HG03139 (cell line): ENCODE results near the gene CTNND2.

Source experiments
- ATAC-seq: cut with Tn5 transposase; IDR thresholded peaks from one replicate; pipeline ENCODE4 v1.9.1; 2021; ENCODE audit not compliant: unreplicated experiment

The CTNND2 gene

GRCh38 chr5:11525020-11525419 lies 379.2 kb downstream of the CTNND2 start:
- no peak for ATAC-seq

GRCh38 chr5:11524188-11524587 lies 380.1 kb downstream of the CTNND2 start:
- no peak for ATAC-seq

- no peak for ATAC-seq
Measured at GRCh38 chr5:11522796-11523195, 381.4 kb downstream of the CTNND2 start.

- no peak for ATAC-seq
Measured at GRCh38 chr5:11520241-11520930, 383.9 kb downstream of the CTNND2 start.

- no peak for ATAC-seq
Measured at GRCh38 chr5:11519236-11519635, 385.0 kb downstream of the CTNND2 start.

GRCh38 chr5:11518676-11519075 lies 385.6 kb downstream of the CTNND2 start:
- ATAC-seq, result no peak

GRCh38 chr5:11514705-11515432 lies 389.4 kb downstream of the CTNND2 start:
- no peak for ATAC-seq

- no peak for ATAC-seq
Measured at GRCh38 chr5:11511878-11512277, 392.4 kb downstream of the CTNND2 start.

- ATAC-seq, result no peak
Measured at GRCh38 chr5:11510889-11511288, 393.4 kb downstream of the CTNND2 start.

GRCh38 chr5:11509793-11510192 lies 394.5 kb downstream of the CTNND2 start:
- no peak for ATAC-seq

GRCh38 chr5:11507156-11507910 lies 396.9 kb downstream of the CTNND2 start:
- no peak for ATAC-seq

- no peak for ATAC-seq
Measured at GRCh38 chr5:11504886-11505193, 399.4 kb downstream of the CTNND2 start.

- no peak for ATAC-seq
Measured at GRCh38 chr5:11504065-11504885, 400.0 kb downstream of the CTNND2 start.

GRCh38 chr5:11502783-11503182 lies 401.5 kb downstream of the CTNND2 start:
- ATAC-seq, result no peak

- no peak for ATAC-seq
Measured at GRCh38 chr5:11497651-11498050, 406.6 kb downstream of the CTNND2 start.

- no peak for ATAC-seq
Measured at GRCh38 chr5:11496137-11496719, 408.0 kb downstream of the CTNND2 start.

GRCh38 chr5:11494340-11494739 lies 409.9 kb downstream of the CTNND2 start:
- ATAC-seq, result no peak

GRCh38 chr5:11491404-11492075 lies 412.7 kb downstream of the CTNND2 start:
- no peak for ATAC-seq

GRCh38 chr5:11483630-11484029 lies 420.6 kb downstream of the CTNND2 start:
- no peak for ATAC-seq

GRCh38 chr5:11482011-11482410 lies 422.2 kb downstream of the CTNND2 start:
- no peak for ATAC-seq
